DMS114 treated with DMSO at 0.1 percent for 48 hours (cell line): Measurements from ENCODE around the gene INHBE.
A peak's percentile ranks its signal among the peaks of the same experiment; 100 is the strongest.
"Not testable (repeated sequence)": the region's sequence is repeated elsewhere in the genome, so short reads cannot be mapped to it uniquely, and the experiment has no call there.

Experiments used
- DNase-seq: peaks from one replicate; lab custom pipeline; 2025; ENCODE audit not compliant: unreplicated experiment; lab: John Stamatoyannopoulos, UW

The INHBE gene

GRCh38 chr12:57454566-57455373, at the start of gene INHBE:
INHBE (plus strand) TSS chr12:57455307; CDS start chr12:57455537, 230 bp downstream.
- no peak for DNase-seq

GRCh38 chr12:57410534-57410933, 44.6 kb upstream of the INHBE start:
- DNase-seq, result no peak

DNA sequence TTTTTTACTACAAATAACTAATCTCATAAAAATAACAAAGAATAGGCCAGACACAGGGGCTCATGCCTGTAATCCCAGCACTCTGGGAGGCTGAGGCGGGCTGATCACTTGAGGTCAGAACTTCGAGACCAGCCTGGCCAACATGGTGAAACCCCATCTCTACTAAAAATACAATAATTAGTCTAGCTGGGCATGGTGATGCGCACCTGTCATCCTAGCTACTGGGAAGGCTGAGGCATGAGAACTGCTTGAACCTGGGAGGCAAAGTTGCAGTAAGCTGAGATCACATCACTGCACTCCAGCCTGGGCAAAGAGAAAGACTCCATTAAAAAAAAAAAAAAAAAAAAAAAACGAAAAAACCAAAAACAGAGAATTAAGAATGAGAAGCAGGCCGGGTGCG, 40.9 kb upstream of the INHBE start:
- not testable (repeated sequence) for DNase-seq

GRCh38 chr12:57415088-57415487, 40.0 kb upstream of the INHBE start:
- no peak for DNase-seq

GRCh38 chr12:57416039-57416996, 38.8 kb upstream of the INHBE start:
- no peak for DNase-seq

DNA sequence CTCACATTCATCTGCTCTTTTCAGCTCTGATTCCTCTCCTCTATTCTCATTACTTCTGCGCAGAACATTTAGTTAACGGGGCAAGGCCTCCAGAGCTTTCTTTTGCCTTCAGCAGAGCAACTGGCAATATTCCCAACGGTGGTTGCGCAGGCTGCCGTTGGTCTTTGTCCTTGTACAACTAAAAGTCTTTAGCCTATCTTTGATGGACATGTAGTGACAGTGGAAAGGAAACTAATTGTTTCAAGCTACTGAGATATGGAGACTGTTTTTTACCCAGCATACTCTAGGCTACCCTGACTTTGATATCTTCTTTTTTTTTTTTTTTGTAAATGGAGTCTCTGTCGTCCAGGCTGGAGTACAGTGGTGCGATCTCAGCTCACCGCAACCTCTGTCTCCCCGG, 36.9 kb upstream of the INHBE start:
- no peak for DNase-seq

DNA sequence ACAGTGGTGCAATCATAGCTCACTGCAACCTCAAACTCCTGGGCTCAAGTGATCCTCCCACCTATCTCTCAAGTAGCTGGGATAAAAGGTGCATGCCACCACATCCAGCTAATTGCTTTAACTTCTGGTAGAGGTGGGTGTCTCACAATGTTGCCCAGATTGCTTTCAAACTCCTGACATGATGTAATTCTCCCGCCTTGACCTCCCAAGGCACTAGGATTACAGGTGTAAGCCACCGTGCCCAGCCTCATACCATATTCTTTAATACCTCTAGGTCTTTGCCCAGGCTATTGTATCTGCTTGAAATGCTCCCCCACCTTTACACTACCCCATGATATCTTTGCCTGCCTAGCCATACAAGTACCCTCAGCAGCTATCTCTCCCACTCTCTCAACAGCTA, 35.6 kb upstream of the INHBE start:
- DNase-seq, result no peak

DNA sequence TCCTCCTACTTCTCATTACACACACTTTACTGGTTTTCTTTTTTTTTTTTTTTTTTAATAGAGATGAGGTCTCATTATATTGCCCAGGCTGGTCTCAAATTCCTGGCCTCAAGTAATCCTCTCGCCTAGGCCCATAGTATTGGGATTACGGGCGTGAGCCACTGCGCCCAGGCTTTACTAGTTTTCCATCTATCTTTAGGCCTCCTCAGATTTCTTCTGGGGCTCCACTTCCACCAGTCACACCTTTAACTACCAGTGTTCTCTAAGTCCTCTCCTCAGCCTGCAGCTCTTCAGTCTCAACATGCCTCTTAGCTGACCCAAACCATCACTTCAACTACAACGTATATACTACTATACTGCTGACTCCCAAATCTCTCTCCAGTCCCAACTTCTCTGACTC, 34.6 kb upstream of the INHBE start:
- DNase-seq, result no peak

DNA sequence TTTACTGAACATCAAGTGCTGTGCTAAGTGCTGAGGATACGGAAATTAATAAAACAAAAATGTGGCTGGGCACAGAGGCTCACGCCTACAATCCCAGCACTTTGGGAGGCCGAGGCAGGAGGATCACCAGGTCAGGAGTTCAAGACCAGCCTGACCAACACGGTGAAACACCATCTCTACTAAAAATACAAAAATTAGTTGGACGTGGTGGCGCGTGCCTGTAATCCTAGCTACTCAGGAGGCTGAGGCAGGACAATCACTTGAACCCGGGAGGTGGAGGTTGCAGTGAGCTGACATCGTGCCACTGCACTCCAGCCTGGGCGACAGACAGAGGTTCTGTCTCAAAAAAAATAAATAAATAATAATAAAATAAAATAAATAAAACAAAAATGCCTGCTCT, 28.2 kb upstream of the INHBE start:
- not testable (repeated sequence) for DNase-seq

DNA sequence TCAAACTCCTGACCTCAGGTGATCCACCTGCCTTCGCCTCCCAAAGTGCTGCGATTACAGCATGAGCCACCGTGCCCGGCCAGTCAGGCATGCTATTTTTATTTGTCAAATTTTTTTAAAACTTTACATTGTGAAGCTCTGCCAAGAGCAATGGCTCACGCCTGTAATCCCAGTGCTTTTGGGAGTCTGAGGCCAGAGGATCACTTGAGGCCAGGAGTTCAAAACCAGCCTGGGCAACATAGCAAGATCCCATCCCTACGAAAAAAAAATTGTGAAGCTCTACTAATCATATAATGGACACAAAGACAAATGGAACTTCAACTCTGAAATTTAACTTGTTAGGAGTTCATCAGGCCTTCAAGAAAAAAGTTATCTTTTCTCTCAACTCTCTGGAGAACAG, 26.1 kb upstream of the INHBE start:
- no peak for DNase-seq

DNA sequence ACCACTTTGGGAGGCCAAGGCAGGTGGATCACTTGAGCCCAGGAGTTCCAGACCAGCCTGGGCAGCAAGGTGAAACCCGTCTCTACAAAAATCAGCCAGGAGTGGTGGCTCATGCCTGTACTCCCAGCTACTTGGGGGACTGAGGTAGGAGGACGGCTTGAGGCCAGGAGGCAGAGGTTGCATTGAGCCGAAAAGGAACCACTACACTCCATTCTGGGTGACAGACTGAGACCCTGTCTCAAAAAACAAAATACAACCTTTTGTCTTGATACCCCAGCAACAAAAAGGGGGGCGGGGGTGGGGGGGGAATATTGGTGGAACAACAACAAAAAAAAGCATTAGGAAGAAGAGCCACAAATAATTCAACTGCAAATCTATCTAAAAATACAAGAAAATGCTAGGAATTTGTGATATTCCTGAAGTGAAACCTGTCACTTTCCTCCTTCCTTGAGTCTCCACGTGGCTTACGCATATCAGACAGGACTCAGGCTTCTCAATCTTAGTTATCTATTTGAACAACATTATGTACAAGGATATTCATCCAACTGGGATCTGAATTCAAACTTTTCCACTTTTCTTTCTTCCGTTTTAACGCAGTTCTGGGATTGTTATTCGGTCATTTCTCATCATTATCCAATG, 25.5 kb upstream of the INHBE start:
- no peak for DNase-seq

DNA sequence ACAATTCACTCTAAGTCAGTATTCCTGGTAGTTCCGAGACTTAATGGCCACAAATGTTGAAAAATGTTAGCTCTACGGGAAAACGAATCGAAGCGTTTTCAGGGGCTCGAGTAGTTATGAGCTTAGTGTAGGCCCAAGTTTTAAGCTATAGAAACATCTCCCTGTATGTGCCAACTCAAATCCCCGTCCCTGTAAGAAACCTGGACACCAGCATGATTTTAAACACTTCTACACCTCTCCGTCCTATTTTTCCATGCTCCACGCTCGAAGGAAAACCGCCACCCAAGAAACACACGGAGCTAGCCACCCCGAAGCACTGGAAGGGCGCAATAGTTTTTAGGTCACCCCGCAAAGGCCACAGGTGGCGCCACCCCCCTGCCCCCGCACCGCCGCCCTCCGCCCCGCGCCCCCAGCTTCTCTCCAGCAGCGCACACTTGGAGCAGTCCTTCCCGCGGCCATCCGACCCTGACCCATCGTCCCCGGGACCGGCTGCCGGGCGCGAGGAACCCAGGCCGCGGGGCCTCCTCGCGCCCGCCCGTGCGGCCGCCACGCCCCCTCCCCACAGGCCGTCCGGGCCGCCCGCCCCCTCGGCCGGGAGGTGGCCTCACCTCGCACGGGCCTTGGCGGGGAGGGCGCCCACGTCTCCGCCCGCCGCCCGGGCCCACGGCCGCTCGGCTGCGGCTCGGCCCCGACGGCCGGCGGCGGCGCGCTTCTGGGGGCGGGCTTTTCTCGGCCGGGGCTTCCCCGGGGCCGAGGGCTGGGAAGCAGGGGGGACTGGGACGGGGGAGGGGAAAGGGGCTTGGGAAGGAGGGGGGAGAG, 24.8 kb upstream of the INHBE start:
- no peak for DNase-seq

DNA sequence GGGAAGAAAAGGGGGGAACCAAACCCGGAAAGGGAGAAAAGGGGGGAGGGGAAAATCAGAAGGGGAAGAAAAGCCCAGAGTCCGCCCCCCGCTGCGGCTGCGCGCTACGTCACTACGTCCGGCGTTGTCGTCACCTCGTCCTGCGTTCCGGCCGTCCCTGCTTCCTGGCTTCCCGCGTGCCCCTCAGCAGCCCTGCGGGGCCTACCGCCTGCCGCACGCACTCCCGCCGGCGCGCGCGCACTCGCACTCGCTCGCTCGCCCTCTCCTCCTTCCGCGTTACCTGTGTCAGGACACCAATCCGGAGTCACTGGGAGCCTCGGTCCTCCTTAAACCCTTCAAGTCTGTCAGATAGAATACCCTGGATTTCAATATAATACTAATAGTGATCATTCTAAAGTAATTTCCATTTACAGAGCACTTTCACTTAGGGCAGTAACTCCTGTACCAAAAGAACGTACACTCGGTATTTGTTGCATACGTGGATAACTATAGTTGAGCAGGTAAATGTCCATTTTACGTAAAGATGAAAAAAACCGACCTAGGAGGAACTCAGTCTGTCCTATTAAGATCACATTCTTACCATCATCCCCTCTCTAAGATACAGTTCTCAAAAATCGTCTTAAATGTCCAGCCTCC, 24.1 kb upstream of the INHBE start, which contains the start of gene R3HDM2:
R3HDM2 (minus strand) TSS at position 113 of the 636 bp plus-strand sequence. CDS start 120,615 bp downstream, outside the sequence.
- DNase-seq, result peak; percentile 94

DNA sequence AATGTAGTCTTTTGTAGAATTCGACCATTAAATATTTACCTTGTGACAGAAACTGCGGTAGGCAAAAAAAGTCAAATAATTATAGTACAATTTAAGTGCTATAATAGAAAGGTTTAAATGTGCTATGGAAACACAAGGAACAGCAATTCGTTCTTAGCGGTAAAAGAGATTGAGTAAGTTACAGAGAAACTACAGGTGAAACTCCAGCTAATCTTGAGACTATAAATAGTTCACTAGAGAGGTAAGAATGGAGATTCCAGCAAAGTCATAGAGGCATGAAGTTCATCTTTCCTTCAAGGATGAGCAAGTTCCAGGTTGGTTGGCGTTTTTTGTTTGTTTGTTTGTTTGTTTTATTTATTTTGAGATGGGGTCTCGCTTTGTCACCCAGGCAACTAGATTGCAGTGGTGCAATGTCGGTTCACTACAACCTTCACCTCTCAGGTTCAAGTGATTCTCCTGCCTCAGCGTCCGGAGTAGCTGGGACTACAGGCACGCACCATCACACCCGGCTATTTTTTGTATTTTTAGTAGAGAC, 23.4 kb upstream of the INHBE start:
- DNase-seq, result no peak

GRCh38 chr12:57433370-57433769, 21.7 kb upstream of the INHBE start:
- no peak for DNase-seq

DNA sequence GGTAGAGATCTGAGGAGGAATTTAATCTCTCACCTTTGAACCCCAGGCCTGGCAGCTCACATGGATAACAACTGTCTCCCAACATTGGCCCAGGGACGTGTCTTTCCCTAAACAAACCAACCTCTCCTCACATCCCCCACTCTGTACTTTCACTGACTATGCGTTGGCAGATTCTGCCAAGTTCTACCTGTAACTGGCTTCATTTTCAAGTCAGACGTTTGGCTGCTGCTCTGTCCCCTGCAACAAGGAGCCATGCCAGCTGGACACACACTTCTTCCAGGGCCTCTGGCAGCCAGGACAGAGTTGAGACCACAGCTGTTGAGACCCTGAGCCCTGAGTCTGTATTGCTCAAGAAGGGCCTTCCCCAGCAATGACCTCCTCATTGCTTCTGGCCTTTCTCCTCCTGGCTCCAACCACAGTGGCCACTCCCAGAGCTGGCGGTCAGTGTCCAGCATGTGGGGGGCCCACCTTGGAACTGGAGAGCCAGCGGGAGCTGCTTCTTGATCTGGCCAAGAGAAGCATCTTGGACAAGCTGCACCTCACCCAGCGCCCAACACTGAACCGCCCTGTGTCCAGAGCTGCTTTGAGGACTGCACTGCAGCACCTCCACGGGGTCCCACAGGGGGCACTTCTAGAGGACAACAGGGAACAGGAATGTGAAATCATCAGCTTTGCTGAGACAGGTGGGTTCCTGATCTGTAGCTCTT, 20.4 kb upstream of the INHBE start, which contains the start of gene INHBC:
INHBC (plus strand) TSS at position 268 of the 707 bp plus-strand sequence; CDS start at position 371, 103 bp downstream.
- no peak for DNase-seq

DNA sequence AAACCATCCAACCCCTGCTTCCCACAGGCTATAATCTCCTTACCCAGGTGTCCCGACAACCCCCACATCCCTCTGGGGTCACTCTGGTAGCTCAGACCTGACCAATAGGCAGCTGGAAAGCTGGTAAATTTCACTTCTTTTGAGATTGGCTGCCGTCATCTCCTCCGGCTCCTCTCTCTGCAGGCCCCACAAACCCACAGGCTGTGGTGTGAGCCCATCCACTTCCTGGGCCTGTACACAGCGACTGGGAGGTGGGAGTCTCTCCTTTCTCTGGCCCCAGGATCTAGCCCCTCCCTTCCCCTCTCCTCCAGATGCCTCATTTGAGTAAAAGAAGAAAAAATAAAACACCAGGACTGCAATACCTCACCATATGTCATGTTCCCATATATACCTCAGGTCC, 19.8 kb upstream of the INHBE start:
- no peak for DNase-seq

- DNase-seq, result no peak
These were observed 16.7 kb upstream of the INHBE start for GRCh38 chr12:57438400-57438799.

GRCh38 chr12:57439762-57440266, 15.3 kb upstream of the INHBE start:
- no peak for DNase-seq
